ENCODE data around the gene POLD3. TPM values are rescaled to one million over a fixed set of nuclear protein-coding genes. Genes with fewer than 3 reads are reported as not detected.
"Not testable (repeated sequence)": the region's sequence is repeated elsewhere in the genome, so short reads cannot be mapped to it uniquely, and the experiment has no call there.

POLD3 gene
- total RNA-seq, 1 experiment from 2014 or later, result 14.9 TPM

- in situ Hi-C loops (cut with HindIII; ENCODE audit: low pct_unique_long_range_greater_than_20kb, low sequenced_read_pairs), result no loop called here
- DNase-seq (ENCODE audit: low read depth), result no peak
Observed at GRCh38 chr11:74577181-74577580, 15.2 kb upstream of the POLD3 start.

- no peak for DNase-seq (ENCODE audit: low read depth)
- in situ Hi-C loops (cut with HindIII; ENCODE audit: low pct_unique_long_range_greater_than_20kb, low sequenced_read_pairs), result no loop called here
Observed at GRCh38 chr11:74577624-74578396, 14.6 kb upstream of the POLD3 start.

GRCh38 chr11:74579577-74580270 lies 12.7 kb upstream of the POLD3 start:
- no peak for DNase-seq (ENCODE audit: low read depth)
- in situ Hi-C loops (cut with HindIII; ENCODE audit: low pct_unique_long_range_greater_than_20kb, low sequenced_read_pairs), result no loop called here

- in situ Hi-C loops (cut with HindIII; ENCODE audit: low pct_unique_long_range_greater_than_20kb, low sequenced_read_pairs), result no loop called here
- DNase-seq (ENCODE audit: low read depth), result no peak
Observed at GRCh38 chr11:74581954-74582547, 10.3 kb upstream of the POLD3 start.

- in situ Hi-C loops (cut with HindIII; ENCODE audit: low pct_unique_long_range_greater_than_20kb, low sequenced_read_pairs), result no loop called here
- no peak for DNase-seq (ENCODE audit: low read depth)
Observed at GRCh38 chr11:74583024-74583624, 9.3 kb upstream of the POLD3 start.

- DNase-seq (ENCODE audit: low read depth); in situ Hi-C loops (cut with HindIII; ENCODE audit: low pct_unique_long_range_greater_than_20kb, low sequenced_read_pairs): not testable (repeated sequence)
Observed at GRCh38 chr11:74590492-74590891, 1.9 kb upstream of the POLD3 start.

- in situ Hi-C loops (cut with HindIII; ENCODE audit: low pct_unique_long_range_greater_than_20kb, low sequenced_read_pairs), result no loop called here
- peak; percentile 4 for DNase-seq (ENCODE audit: low read depth)
Observed at GRCh38 chr11:74592063-74592440, 330 bp upstream of the POLD3 start.

GRCh38 chr11:74593463-74593862 lies 1.1 kb downstream of the POLD3 start:
- in situ Hi-C loops (cut with HindIII; ENCODE audit: low pct_unique_long_range_greater_than_20kb, low sequenced_read_pairs), result no loop called here
- DNase-seq (ENCODE audit: low read depth), result no peak

- DNase-seq (ENCODE audit: low read depth), result no peak
- in situ Hi-C loops (cut with HindIII; ENCODE audit: low pct_unique_long_range_greater_than_20kb, low sequenced_read_pairs), result no loop called here
Observed at GRCh38 chr11:74602637-74603556, 10.5 kb downstream of the POLD3 start.

- in situ Hi-C loops (cut with HindIII; ENCODE audit: low pct_unique_long_range_greater_than_20kb, low sequenced_read_pairs), result no loop called here
- DNase-seq (ENCODE audit: low read depth), result no peak
Observed at GRCh38 chr11:74603845-74604244, 11.5 kb downstream of the POLD3 start.

GRCh38 chr11:74604311-74604710 lies 11.9 kb downstream of the POLD3 start:
- in situ Hi-C loops (cut with HindIII; ENCODE audit: low pct_unique_long_range_greater_than_20kb, low sequenced_read_pairs), result no loop called here

GRCh38 chr11:74605403-74605802 lies 13.0 kb downstream of the POLD3 start:
- in situ Hi-C loops (cut with HindIII; ENCODE audit: low pct_unique_long_range_greater_than_20kb, low sequenced_read_pairs), result no loop called here

More at GRCh38 chr11:74604311-74604710, 11.9 kb downstream of the POLD3 start:
- DNase-seq (ENCODE audit: low read depth), result no peak

GRCh38 chr11:74608431-74608830 lies 16.0 kb downstream of the POLD3 start:
- in situ Hi-C loops (cut with HindIII; ENCODE audit: low pct_unique_long_range_greater_than_20kb, low sequenced_read_pairs), result no loop called here
- DNase-seq (ENCODE audit: low read depth), result no peak

More at GRCh38 chr11:74605403-74605802, 13.0 kb downstream of the POLD3 start:
- DNase-seq (ENCODE audit: low read depth), result no peak

GRCh38 chr11:74611369-74611861 lies 19.0 kb downstream of the POLD3 start:
- DNase-seq (ENCODE audit: low read depth), result peak; percentile 31

GRCh38 chr11:74612877-74613276 lies 20.5 kb downstream of the POLD3 start:
- DNase-seq (ENCODE audit: low read depth), result no peak

More at GRCh38 chr11:74611369-74611861, 19.0 kb downstream of the POLD3 start:
- in situ Hi-C loops (cut with HindIII; ENCODE audit: low pct_unique_long_range_greater_than_20kb, low sequenced_read_pairs), result no loop called here

GRCh38 chr11:74615311-74615710 lies 22.9 kb downstream of the POLD3 start:
- in situ Hi-C loops (cut with HindIII; ENCODE audit: low pct_unique_long_range_greater_than_20kb, low sequenced_read_pairs), result no loop called here

More at GRCh38 chr11:74612877-74613276, 20.5 kb downstream of the POLD3 start:
- in situ Hi-C loops (cut with HindIII; ENCODE audit: low pct_unique_long_range_greater_than_20kb, low sequenced_read_pairs), result no loop called here

GRCh38 chr11:74615988-74616387 lies 23.6 kb downstream of the POLD3 start:
- in situ Hi-C loops (cut with HindIII; ENCODE audit: low pct_unique_long_range_greater_than_20kb, low sequenced_read_pairs), result no loop called here
- DNase-seq (ENCODE audit: low read depth), result no peak

More at GRCh38 chr11:74615311-74615710, 22.9 kb downstream of the POLD3 start:
- no peak for DNase-seq (ENCODE audit: low read depth)

GRCh38 chr11:74620531-74620930 lies 28.1 kb downstream of the POLD3 start:
- DNase-seq (ENCODE audit: low read depth), result no peak
- in situ Hi-C loops (cut with HindIII; ENCODE audit: low pct_unique_long_range_greater_than_20kb, low sequenced_read_pairs), result no loop called here

Measured in Caki2 (cell line).